Measurements from ENCODE around the gene ZNF236.

The ZNF236 gene

DNA sequence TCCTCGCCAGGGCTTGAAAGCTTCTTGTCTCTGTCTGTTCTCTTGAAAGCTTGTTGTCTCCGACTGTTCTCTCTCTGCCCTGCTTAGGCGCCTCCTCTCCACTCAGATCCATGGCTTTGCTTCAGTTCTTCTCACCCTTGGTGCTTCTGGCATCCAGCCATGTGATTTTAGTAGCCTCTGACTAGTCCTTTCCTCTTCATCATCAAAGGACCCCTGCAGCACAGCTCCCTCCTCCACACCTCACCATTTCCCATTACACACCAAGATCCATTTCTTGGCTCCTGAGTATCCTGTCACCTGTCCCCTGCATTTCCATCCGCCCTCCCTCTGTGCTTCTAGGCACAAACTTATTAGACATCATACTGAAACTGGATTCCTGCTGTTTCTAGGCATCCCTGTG is 59.4 kb downstream of the ZNF236 start:
- no peak overlapping the region for H3K27ac ChIP-seq
- TF ChIP-seq, protein P1, sequence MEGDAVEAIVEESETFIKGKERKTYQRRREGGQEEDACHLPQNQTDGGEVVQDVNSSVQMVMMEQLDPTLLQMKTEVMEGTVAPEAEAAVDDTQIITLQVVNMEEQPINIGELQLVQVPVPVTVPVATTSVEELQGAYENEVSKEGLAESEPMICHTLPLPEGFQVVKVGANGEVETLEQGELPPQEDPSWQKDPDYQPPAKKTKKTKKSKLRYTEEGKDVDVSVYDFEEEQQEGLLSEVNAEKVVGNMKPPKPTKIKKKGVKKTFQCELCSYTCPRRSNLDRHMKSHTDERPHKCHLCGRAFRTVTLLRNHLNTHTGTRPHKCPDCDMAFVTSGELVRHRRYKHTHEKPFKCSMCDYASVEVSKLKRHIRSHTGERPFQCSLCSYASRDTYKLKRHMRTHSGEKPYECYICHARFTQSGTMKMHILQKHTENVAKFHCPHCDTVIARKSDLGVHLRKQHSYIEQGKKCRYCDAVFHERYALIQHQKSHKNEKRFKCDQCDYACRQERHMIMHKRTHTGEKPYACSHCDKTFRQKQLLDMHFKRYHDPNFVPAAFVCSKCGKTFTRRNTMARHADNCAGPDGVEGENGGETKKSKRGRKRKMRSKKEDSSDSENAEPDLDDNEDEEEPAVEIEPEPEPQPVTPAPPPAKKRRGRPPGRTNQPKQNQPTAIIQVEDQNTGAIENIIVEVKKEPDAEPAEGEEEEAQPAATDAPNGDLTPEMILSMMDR (conservative IDR thresholded peaks at IDR 0.05): no peak
- no peak for TF ChIP-seq ZFX (IDR thresholded peaks at IDR 0.05)

DNA sequence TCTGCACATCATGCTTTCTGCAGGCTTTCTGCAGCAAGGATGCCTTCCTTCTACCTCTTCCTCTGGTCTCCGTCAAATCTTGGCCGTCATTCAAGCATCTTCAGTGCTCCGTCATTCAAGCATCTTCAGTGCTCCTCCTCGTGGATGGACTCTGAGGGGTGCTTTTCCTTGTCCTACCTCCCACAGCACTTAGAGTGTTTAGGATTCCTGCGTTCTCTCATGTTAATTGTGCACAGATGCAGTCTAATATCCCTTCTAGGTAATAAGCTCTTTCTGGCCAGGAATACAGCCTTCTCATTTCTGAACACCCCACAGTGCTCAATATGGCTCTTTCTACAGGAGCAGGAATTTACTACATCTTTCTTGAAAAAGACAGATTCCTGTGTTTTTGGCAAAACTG is 59.8 kb downstream of the ZNF236 start:
- TF ChIP-seq, protein P1 (conservative IDR thresholded peaks at IDR 0.05): no peak
- no peak overlapping the region for H3K27ac ChIP-seq

DNA sequence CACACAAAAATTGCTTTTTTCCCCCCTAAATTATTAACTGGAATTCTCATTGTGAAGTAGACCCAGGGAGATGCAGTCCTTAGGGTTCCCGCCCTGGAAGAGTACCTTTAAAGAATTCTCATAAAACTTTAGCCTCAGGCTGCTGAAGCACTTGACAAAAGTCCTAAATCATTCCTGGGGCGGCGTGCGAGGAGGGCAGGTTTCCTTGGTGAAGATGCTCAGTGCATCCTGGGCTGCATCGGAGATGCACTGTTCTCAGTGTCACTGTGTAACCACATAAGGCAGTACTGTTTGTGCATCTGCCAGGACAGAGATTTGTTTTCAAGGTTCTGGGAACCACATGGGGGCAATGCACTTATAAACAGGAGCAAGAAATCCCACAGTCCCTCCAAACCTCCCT is 62.6 kb downstream of the ZNF236 start:
- H3K27ac ChIP-seq: no peak overlapping the region
- TF ChIP-seq, protein P1 (conservative IDR thresholded peaks at IDR 0.05): no peak
- no peak for TF ChIP-seq ZFX (IDR thresholded peaks at IDR 0.05)

DNA sequence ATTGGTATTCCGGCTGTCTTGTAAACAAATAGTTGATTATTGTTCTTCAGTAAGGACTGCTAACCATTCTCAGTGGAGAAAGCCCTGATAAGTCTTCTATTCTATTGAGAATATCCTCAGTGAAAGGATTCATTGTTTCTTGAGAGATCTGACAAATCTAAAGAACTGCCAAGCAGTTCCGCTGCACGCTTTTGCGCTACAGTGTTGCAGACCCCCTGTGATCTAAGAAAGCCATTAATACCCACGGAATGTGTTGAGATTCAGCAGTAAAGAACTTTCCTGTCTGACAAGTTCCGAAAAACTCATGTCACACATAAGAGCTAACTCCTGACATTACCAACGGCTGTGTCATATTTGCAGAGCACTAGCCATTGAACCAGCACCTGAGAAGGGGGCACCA is 63.8 kb downstream of the ZNF236 start:
- TF ChIP-seq, protein P1 (conservative IDR thresholded peaks at IDR 0.05): no peak
- no peak for TF ChIP-seq ZFX (IDR thresholded peaks at IDR 0.05)
- H3K27ac ChIP-seq: no peak overlapping the region

DNA sequence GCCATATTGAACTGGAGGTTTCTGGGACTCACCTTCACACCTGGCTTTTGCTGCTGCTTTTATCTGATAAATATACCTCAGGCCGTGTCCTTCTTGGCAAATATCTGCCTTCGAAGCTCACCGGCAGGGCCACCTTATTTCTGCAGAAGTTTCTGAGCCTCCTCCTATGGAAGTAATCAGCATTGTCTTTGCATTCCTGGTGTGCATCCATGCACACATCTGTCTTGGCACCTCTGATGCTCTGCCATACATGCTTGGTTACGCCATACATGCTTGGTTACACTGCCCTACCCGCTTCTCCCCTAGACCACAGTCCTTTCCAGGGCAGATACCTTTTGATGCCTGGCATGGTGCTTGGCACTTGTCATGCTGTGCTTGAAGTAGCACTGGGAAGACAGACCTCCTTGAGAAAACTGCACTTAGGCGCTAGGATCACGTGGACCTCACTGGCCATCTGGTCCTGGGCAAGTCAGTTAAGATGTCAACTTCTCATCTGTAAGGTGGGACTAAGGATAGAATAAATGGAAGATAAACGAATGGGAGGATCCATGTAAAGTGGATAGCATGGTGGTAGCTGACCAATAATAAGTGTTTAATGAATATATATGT is 66.8 kb downstream of the ZNF236 start:
- H3K27ac ChIP-seq: no peak overlapping the region
- no peak for TF ChIP-seq ZFX (IDR thresholded peaks at IDR 0.05)
- TF ChIP-seq, protein P1 (conservative IDR thresholded peaks at IDR 0.05): no peak

DNA sequence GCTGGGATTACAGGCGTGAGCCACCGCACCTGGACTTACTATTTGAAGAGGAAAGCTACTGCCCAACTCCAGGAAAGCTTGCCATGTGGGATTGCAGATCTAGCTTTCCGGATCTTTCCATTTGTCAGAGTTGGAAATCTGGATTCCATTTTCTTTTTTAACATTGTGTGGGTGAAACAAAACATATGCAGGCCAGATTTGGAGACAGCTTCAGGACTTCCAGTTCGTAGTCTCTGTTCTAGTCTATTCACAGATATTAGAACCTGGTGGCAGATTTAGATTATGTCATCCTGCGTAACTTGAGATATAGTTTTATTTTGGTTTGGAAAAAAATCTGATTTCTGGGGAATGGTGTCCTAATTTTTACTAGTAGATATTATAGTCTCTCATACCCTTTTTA is 70.5 kb downstream of the ZNF236 start:
- no peak for TF ChIP-seq ZFX (IDR thresholded peaks at IDR 0.05)
- TF ChIP-seq, protein P1 (conservative IDR thresholded peaks at IDR 0.05): no peak
- no peak overlapping the region for H3K27ac ChIP-seq

DNA sequence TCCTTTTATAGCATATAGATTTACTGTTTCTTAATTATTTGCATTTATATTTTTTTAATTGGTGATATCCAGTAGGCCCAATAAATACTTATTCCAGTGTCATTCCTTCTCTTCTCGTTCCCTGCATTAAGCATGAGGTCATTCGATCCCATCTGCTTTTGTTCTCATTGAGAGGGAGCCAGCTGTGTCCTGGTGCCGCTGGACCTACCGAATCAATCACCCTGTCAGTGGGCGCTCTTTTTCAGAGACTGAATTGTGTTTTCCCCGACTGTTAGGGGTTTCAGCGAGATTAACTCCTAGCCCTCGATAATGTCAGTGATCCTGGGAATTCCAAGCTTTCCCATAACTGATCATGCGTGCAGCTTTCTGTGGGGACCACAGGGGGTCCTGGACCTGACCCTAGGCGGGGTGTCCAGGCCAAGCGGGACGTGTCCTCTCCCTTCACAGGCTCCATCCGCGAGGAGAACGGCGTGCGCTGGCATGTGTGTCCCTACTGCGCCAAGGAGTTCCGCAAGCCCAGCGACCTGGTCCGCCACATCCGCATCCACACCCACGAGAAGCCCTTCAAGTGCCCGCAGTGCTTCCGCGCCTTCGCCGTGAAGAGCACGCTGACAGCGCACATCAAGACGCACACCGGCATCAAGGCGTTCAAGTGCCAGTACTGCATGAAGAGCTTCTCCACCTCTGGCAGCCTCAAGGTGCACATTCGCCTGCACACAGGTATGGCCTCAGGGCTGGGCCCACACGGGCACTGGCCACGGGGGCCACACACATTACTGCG is 72.4 kb downstream of the ZNF236 start:
- no peak overlapping the region for H3K27ac ChIP-seq
- no peak for TF ChIP-seq ZFX (IDR thresholded peaks at IDR 0.05)
- TF ChIP-seq, protein P1 (conservative IDR thresholded peaks at IDR 0.05): no peak
